Measurements from ENCODE around the gene XPO1. TPM values are rescaled to one million over a fixed set of nuclear protein-coding genes. Genes with fewer than 3 reads are reported as not detected.
"Not testable (repeated sequence)": the region's sequence is repeated elsewhere in the genome, so short reads cannot be mapped to it uniquely, and the experiment has no call there.

XPO1 gene
- total RNA-seq, 1 donor from 2014 or later: 871 TPM

DNA sequence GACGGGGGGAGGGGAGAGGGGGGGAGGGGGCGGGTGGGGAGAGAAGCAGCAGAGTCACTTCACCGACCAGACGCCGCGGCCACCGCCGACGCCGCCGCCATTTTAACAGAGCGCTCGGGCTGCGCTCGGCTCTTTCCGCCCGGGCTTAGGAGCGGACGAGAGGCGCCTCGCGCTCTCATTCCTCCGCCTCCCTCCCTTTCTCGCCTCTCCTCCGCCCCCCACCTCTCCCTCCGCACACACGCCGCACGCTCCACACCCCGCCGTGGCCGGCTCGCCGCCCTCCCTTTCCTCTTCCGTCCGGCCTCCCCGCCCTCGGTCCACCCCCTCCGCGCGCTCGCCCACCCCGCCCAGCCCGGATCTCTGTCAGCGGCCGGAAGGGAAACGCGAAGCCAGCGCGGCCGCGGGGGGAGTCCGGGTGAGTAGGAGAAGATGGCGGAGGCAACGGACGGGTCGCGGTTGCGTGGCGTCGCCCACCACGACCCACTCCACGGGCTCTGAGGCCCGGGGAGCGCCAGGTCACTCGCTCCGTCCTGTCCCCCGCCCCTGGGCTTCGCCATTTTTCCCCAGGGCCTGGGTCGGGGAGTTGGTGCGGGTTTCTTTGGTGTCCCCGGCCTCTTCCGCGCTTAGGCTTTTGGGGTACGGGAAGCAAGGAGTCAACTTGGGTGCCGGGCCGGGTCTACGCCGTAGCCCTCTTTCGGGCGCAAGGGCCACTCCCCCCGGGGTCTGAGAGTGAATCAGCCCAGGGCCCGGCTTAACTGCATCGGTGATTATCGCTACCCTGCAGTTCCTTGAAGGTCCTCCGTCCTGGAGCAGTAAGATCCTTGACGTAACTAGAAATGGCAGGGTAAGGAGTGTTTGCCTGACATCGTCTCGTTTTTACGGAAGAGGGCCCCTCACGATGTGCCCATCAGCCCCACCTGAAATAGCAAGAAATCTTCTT lies 66.9 kb downstream of the XPO1 start, which contains the start of gene USP34:
Gene USP34, minus strand, starts transcription at position 123 of the 940 bp plus-strand sequence. CDS start 395 bp downstream, outside the sequence.
- DNase-seq (ENCODE audit: low spot score in 2 of 2): peak; percentile 89 to 93
- no peak for FAIRE-seq

DNA sequence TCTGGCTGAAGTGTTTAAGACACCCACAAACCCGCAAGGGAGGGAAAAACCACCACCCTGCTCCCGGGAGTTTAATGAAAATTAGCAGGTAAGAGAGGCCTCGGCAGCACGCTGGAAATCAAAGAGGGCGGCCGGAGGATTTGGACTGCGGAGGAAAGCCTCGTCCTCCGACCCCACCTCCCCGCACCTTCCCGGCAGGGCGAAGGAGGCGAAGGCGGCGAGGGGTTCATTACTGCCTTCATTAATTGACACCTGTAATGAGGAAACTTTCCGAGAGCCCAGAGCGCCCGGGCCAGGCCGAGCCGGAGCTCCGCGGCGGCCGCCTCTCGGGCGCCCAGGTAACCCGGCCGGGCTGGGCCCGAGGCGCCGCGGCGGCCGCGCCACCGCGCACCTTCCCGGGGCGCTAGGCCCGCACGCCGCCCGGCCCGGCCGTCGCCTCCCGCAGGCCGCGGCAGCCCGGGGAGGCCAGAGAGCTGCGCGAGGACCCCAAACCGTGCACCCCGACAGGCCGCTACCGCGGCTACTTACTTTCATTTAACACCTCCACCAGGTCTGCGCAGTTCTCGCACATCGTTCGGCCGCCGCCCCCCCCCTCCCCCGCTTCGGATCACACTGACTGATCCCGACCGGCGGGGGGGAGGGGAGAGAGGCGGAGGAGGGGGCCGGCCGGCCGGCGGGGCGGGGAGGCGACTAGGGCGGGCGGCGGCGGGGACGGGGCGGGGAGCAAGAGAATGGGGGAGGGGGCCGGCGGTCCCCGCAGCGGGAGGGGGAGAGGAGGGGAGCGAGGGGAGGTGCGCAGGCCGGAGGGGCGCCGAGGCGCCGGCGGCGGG lies 67.8 kb downstream of the XPO1 start:
- FAIRE-seq: no peak

DNA sequence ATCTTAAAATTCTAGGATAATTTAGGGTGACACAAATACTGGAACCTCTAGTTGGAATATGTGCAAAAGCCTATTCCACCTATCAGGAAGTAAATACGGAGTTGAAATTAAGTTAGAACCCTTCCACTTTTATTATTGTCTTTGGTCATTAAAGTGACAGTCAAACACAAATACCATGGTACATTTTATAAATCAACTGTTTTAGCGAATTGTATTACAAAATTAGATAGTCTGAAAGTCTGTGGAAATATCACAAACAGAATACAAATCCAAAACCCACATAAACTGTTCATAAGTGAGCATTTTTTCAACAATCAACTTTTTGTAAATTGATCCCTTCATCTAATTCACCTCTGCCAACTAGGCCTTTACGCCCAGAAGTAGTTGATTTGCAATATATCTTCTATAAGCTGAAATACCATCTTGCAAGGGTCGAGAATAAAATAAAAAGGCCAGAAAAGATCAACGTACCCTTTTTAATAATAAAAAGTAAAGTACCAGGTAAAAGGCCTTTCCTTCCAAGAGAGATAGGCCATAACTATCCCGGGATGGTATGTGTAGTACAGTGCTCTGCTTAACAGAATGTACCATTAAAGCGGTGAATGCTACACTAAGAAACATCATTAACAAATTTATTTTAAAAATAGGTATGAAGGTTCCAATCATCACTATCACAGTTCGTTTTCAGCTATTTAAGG lies 68.6 kb downstream of the XPO1 start:
- DNase-seq (ENCODE audit: low spot score in 2 of 2) (no peak), FAIRE-seq (no peak)

More for the DNA sequence above, 67.8 kb downstream of the XPO1 start:
- peak; percentile 88 to 93 for DNase-seq (ENCODE audit: low spot score in 2 of 2)

DNA sequence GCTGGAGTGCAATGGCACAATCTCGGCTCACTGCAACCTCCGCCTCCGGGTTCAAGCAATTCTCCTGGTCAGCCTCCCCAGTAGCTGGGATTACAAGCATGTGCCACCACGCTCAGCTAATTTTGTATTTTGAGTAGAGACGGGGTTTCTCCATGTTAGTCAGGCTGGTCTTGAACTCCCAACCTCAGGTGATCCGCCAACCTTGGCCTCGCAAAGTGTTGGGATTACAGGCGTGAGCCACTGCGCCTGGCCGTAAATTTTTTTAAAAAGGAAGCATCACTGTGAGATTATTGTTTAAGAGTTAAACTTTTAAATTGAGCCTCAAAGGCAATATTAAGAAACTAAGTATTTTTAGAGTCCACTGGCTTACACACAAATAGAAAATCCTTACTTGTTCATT lies 69.9 kb downstream of the XPO1 start:
- not testable (repeated sequence) for FAIRE-seq; DNase-seq (ENCODE audit: low spot score in 2 of 2)

DNA sequence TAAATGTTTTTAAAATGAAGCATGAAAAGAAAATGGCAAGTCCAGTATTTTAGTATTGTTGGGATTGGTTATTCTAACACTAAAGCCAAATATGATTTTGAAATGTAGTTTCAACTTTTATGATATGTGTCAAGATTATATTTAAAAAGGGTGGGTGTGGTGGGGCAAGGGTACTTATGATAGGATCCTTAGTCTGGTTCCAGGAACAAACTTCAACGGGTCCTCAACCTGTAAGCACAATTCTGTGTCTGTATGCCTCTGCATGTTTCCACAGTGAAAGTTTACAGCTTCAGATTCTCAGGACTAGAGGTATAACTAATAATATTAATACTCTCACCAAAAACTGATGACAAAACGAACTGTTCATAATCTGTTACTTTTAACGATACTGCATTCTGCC lies 73.1 kb downstream of the XPO1 start:
- DNase-seq (ENCODE audit: low spot score in 2 of 2) (no peak), FAIRE-seq (no peak)

DNA sequence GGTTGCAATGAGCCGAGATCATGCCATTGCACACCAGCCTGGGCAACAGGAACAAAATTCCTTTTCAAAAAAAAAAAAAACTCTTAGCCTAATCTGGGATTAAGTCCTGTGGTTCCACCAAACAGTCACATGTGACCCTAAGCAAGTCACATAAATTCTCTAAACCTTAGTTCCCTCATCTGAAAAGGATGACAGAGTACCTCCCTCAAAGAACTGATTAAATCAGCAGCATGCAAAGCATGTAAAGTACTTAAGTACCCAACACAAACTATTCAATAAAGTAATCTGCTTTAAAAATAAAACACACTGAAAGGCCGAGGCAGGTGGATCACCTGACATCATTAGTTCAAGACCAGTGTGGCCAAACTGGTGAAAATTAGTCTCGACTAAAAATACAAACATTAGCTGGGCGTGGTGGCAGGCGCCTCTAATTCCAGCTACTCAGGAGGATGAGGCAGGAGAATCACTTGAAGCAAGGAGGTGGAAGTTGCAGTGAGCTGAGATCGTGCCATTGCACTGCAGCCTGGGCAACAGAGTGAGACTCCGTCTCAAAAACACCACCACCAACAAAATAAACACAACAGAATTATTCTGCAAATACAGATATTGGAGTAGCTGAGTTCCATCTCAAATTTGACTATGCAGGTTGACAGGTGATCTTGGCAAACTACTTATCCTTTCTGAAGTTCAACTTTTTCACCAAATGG lies 74.2 kb downstream of the XPO1 start:
- FAIRE-seq (no peak), DNase-seq (ENCODE audit: low spot score in 2 of 2) (no peak)

DNA sequence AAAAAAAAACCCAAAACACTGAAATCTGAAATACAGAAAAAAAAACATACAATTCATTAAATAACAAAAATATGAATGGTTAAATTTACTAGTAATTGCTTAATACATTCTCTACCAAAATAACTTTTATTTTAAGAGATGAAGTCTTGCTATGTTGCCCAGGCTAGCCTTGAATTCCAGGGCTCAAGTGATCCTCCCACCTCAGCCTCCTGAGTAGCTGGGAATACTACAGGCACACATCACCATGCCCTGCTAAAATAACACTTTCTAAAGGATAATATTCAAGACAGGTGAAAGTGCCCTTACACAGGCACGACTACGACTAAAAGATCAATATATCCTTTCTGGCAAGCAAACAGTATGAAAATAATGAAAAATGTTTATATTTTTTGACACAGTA lies 76.8 kb downstream of the XPO1 start:
- FAIRE-seq: no peak

DNA sequence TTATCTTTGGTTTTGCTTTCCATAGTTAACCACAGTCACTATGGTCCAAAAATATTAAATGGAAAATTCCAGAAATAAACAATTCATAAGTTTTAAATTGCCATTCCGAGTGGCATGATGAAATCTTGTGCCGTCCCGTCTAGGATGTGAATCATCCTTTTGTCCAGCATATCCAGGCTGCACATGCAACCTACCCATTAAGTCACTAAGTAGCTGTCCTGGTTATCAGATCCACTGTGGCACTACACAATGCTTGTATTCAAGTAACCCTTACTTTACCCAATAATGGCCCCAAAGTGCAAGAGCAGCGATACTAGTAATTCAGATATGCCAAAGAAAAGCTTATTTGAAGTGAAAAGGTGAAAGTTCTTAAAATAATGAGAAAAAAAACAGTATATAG lies 78.0 kb downstream of the XPO1 start:
- no peak for FAIRE-seq
- DNase-seq (ENCODE audit: low spot score in 2 of 2): no peak

More for the DNA sequence above, 76.8 kb downstream of the XPO1 start:
- no peak for DNase-seq (ENCODE audit: low spot score in 2 of 2)

DNA sequence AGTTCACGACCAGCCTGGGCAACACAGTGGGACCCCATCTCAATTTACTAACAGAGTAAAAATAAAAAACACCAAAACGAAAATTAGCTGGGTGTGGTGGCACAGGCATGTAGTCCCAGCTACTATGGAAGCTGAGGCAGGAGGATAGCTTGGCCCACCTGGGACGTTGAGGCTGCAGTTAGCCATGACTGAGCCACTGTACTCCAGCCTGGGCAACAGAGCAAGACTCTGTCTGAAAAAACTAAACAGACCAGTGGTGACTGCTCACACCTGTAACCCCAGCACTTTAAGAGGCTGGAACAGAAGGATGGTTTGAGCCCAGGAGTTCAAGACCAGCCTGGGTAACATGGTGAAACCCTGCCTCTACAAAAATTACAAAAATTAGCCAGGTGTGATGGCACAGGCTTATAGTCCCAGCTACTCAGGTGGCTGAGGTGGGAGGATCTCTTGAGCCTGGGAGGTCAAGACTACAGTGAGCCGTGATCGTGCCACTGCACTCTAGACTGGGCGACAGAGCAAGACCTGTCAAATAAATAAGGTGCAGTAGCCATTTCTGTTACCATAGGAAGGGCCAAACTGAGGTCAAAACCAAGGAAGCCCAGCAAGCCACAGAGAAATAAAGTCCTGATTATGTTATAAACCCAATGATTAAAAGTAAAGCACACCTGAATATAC lies 81.3 kb downstream of the XPO1 start:
- no peak for FAIRE-seq
- DNase-seq (ENCODE audit: low spot score in 2 of 2): no peak

DNA sequence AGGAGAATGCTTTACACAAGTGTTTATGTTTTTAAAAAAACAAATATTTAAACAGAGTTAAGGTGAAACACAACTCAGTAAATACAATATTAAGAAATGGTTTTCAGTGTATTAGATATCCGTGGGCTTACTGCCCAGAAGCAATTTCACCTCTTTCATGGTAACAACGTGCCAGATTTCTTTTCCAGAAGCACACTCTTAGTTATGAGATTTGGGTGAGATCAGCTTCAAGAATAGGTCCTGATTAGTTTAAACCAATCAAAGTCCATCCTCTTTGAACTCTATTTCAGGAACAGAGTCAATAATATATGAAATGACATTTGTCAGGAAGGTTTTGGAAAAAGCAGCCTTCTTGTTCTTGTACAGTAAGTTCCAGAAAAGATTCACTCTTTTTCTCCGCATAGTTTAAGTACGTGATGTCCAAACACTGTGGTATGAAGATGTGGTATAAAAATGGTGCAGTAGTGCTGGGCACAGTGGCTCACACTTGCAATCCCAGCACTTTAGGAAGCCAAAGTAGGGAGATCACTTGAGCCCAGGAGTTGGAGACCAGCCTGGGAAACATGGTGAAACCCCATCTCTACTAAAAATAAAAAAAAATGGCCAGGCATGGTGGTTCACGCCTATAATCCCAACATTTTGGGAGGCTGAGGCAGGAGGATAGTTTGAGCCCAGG lies 81.9 kb downstream of the XPO1 start:
- FAIRE-seq (no peak), DNase-seq (ENCODE audit: low spot score in 2 of 2) (no peak)

DNA sequence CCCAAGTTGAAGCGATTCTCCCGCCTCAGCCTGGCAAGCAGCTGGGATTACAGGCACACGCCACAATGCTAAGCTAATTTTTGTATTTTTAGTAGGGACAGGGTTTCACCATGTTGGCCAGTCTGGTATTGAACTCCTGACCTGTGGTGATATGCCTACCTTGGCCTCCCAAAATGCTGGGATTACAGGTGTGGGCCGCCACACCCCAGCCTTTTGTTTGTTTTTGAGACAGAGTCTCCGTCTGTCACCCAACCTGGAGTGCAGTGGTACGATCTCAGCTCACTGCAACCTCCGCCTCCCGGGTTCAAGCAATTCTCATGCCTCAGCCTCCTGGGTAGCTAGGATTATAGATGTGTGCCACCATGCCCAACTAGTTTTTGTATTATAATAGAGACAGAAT lies 83.2 kb downstream of the XPO1 start:
- FAIRE-seq; DNase-seq (ENCODE audit: low spot score in 2 of 2): not testable (repeated sequence)

DNA sequence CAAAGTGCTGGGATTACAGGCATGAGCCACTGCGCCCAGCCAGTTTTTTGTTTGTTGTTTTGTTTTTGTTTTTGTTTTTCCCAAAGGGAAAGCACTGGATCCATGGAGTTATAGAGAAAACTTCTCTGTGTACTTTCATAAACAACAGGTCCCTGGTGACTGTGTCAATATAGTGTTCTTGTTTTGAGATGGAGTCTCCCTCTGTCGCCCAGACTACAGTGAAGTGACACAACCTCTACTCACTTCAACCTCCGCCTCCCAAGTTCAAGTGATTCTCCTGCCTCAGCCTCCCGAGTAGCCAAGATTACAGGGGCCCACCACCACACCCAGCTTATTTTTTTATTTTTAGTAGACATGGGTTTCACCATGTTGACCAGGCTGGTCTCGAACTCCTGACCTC lies 83.8 kb downstream of the XPO1 start:
- DNase-seq (ENCODE audit: low spot score in 2 of 2) (no peak), FAIRE-seq (no peak)

DNA sequence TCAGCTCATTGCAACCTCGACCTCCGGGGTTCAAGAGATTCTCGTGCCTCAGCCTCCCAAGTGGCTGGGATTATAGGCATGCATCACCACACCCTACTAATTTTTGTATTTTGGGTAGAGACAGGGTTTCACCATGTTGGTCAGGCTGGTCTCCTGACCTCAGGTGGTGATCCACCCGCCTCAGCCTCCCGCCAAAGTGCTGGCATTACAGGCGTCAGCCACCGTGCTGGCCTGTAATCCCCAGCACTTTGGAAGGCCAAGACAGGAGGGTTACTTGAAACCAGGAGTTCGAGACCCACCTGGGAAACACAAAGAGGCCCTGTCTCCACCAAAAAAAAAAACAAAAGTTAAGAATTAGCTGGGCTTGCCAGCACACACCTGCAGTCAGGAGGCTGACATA lies 85.8 kb downstream of the XPO1 start:
- no peak for FAIRE-seq
- no peak for DNase-seq (ENCODE audit: low spot score in 2 of 2)

DNA sequence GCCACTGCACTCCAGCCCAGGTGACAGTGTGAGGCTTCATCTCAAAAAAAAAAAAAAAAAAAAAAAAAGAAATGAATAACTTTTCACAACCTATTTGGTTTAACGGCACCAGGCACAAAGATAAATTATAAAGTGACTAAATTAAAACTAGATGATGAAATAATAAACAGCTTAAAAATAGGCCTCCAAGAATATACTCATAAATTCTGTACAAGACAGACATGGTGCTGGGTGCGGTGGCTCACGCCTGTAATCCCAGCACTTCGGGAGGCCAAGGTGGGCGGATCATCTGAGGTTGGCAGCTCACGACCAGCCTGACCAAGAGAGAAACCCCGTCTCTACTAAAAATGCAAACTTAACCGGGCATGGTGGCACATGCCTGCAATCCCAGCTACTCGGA lies 87.0 kb downstream of the XPO1 start:
- DNase-seq (ENCODE audit: low spot score in 2 of 2) (no peak), FAIRE-seq (no peak)

DNA sequence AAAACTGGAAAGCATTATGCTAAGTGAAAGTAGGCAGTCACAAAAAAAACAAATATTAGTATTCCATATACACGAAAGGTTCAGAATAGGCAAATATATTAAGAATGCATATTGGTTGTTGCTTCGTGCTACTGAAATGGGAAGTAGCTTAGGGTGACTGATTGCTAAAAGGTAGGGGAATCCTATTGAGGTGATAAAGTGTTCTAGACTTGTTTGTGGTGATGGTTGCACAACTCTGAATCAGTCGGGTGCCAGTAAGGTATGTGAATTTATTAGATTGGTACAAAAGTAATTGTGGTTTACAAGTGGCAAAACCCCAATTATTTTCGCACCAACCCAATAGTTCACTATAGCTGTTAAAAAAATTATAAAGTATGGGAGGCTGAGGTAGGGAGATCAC lies 88.0 kb downstream of the XPO1 start:
- FAIRE-seq (no peak), DNase-seq (ENCODE audit: low spot score in 2 of 2) (no peak)

DNA sequence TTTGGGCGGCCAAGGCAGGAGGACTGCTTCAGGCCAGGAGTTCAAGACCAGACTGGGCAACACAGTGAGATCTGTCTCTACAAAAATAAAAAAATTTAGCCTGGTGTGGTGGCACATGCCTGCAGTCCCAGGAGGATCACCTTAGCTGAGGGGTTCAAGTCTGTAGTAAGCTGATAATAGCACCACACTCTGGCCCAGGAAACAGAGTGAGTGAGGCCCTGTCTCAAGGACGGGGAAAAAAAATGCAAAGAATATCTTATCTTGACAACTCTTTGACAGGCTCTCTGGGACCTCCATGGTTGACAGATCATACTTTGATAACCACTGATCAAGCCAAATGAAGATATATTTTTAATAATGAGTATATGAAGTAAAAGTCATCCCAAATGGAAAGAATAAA lies 89.9 kb downstream of the XPO1 start:
- FAIRE-seq: no peak
- no peak for DNase-seq (ENCODE audit: low spot score in 2 of 2)

DNA sequence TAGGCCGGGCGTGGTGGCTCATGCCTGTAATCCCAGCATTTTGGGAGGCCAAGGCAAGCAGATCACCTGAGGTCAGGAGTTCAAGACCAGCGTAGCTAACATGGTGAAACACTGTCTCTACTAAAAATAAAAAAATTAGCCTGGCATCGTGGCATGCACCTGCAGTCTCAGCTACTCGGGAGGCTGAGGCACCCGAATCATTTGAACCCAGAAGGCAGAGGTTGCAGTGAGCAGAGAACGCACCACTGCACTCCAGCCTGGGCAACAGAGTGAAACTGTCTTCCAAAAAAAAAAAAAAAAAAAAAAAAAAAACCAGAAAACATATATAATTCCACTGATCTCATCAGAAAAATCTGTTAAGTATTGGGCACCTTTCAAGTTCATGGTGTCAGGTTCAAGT lies 91.2 kb downstream of the XPO1 start:
- not testable (repeated sequence) for DNase-seq (ENCODE audit: low spot score in 2 of 2); FAIRE-seq

DNA sequence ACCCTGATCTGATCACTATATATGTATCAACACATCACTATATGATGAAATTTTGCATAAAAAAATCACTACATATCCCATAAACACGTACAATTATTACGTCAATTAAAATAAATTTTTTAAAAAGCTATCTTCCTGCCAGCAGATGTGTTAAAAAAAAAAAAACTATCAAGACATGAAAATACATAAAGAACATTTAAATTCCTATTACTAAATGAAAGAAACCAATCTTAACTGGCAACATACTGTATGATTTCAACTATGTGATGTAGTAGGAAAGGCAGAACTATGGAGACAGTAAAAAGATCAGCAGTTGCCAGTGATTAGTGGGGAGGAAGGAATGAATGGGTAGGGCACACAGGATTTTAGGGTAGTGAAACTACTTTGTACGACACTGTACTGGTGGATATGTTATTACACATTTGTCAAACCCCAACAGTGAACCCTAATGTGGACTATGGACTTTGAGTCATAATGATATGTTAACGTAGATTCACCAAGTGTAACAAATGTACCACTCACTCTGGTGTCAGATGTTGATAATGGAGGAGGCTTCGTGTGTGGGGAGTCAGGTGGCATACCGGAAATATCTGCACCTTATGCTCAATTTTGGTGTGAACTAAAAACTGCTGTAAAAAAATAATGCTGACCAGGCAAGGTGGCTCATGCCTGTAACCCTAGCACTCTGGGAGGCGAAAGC lies 94.7 kb downstream of the XPO1 start:
- FAIRE-seq: no peak
- no peak for DNase-seq (ENCODE audit: low spot score in 2 of 2)

All from frontal cortex (tissue), 4 donors.